GM18498 (cell line): ENCODE results near the gene MORC1.
"Not testable (repeated sequence)": the region's sequence is repeated elsewhere in the genome, so short reads cannot be mapped to it uniquely, and the experiment has no call there.

Experiments used
- ATAC-seq: cut with Tn5 transposase; IDR thresholded peaks from one replicate; pipeline ENCODE4 v1.9.1; 2021; ENCODE audit warnings: mild to moderate bottlenecking, moderate library complexity; ENCODE audit not compliant: unreplicated experiment

The MORC1 gene, protein sequence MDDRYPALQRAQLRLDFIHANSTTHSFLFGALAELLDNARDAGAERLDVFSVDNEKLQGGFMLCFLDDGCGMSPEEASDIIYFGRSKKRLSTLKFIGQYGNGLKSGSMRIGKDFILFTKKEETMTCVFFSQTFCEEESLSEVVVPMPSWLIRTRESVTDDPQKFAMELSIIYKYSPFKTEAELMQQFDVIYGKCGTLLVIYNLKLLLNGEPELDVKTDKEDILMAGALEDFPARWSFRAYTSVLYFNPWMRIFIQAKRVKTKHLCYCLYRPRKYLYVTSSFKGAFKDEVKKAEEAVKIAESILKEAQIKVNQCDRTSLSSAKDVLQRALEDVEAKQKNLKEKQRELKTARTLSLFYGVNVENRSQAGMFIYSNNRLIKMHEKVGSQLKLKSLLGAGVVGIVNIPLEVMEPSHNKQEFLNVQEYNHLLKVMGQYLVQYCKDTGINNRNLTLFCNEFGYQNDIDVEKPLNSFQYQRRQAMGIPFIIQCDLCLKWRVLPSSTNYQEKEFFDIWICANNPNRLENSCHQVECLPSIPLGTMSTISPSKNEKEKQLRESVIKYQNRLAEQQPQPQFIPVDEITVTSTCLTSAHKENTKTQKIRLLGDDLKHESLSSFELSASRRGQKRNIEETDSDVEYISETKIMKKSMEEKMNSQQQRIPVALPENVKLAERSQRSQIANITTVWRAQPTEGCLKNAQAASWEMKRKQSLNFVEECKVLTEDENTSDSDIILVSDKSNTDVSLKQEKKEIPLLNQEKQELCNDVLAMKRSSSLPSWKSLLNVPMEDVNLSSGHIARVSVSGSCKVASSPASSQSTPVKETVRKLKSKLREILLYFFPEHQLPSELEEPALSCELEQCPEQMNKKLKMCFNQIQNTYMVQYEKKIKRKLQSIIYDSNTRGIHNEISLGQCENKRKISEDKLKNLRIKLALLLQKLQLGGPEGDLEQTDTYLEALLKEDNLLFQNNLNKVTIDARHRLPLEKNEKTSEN

DNA sequence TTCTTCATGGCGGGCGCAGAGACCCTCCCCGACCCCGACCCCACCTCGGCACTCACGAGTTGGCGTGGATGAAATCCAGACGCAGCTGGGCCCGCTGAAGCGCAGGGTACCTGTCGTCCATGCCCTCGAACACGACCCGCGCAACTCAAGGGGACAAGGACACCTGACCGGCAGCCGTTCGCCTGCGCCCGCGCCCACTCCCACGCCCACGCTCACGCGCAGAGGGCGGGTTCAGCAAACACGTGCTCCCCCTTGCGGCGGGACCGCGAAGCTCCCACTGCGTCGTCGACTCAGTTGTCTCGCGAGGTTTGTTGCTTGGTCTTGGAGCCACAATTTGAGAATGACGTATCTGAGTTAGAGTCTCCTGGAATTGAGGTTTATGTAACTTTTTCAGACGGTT lies at the start of gene MORC1:
MORC1 (minus strand) TSS at position 196 of the 400 bp plus-strand sequence; CDS start at position 121, 75 bp downstream.
- ATAC-seq: no peak

DNA sequence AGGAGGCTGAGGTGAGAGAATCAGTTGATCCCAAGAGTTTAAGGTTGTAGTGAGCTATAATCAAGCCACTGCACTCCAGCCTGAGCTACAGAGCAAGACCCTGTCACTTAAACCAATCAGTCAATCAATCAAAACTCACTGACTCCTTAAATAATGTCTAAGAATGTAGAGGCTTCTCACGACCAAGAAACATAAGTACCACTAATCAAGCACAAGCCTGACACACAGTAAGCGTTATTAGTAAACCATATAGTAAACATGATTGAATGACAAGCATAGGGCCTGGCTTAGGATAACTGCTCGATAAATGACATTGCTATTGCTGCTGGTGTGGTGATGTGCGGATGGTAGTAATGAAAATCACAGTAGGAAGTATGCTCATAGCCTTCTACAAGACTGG lies 48.0 kb upstream of the MORC1 start:
- no peak for ATAC-seq

- no peak for ATAC-seq
Measured at GRCh38 chr3:109161487-109162123, 43.7 kb upstream of the MORC1 start.

DNA sequence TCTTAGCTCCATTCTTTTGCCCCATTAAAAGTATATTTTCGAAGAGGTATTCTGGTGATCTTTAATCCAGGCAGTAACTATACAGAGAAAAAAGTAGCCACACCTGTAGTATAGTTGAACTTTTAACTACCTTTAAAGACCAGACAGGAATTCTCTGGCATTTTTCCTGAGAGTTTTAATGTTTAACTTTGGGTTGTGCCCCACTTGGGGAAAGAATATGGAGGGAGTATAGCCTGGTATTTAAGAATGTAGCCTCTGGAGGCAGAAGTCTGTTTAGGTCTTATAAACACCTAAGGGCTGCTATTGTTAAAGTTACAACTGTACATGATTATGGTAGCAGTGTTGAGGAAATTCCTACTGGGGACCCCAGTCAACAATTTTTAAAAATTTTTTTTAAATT lies 37.9 kb upstream of the MORC1 start:
- ATAC-seq: no peak

DNA sequence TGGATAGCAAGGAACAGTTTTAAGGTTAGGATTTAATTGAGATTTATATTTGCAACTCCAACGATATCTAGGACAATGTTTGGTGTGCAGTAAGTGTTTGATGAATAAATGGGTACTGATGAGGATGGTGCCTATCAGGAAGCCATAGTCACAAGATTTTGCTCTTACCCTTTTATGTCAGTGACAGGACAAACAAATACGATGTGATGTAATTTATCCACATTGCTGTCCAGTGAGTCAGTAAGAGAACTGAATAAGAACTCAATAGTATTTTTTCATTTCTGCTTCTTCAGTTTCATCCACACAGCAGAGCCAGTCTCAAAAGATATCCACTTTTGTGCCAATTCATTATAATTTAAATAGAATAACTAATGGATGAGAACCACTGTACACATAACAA lies 37.0 kb upstream of the MORC1 start:
- no peak for ATAC-seq

GRCh38 chr3:109152320-109152719 lies 34.4 kb upstream of the MORC1 start:
- no peak for ATAC-seq

DNA sequence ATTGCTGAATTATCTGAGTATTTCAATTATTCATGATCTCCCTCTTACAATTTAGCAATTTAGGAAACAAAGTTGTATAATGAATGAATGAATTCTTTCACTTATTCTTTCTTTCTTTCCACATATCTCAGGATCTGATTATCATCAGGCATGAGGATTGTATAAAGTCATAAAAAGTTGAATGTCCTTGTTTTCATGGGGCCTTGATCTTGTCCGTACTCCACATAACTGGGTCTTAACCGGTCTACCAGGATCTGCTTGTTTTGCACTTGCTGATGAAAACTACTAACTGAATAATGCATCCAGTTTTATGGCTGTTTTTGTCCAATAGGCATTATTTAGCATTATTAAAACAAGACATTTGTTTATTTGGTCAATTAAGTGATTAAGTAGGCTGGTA lies 31.1 kb upstream of the MORC1 start:
- no peak for ATAC-seq

- ATAC-seq: no peak
Measured at GRCh38 chr3:109143646-109144045, 25.7 kb upstream of the MORC1 start.

GRCh38 chr3:109140318-109140717 lies 22.4 kb upstream of the MORC1 start:
- ATAC-seq: no peak

GRCh38 chr3:109137761-109138160 lies 19.8 kb upstream of the MORC1 start:
- no peak for ATAC-seq

- no peak for ATAC-seq
Measured at GRCh38 chr3:109136523-109136922, 18.6 kb upstream of the MORC1 start, which contains the start of gene C3orf85. Gene C3orf85 (plus strand): TSS chr3:109136719. CDS start chr3:109136848, 129 bp downstream.

GRCh38 chr3:109133474-109133816 lies 15.5 kb upstream of the MORC1 start:
- ATAC-seq: not testable (repeated sequence)

DNA sequence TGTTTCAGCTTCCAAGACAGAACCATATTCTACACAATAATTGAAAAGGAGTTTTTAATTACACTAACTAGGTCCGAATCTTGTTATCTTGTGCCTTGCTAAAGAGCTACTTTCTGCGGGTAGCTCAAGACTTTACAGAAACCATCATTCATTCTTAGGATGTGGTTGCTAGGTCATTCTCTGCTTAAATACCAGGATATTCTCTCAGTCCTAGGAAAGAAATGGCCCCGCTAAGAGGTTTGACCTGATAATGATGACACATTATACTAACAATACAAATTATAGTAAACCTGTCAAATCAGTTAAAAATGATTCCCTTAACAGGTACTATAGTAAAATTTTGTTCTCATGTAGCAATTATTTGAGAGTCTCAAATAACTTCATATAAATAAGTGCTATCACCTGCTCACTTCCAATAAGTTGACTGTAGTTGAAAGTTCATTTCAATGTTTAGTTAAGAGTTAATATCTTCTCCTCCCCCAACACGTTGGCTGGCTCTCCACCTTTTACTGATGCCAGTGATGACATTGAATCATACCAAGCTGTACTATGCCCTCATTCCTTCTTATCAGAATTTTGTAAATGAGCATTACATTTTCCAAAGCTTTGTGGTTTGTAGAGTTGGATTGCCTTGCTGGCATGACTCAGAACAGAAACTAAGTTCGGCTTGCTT lies 15.0 kb upstream of the MORC1 start:
- no peak for ATAC-seq

GRCh38 chr3:109131276-109131675 lies 13.3 kb upstream of the MORC1 start:
- no peak for ATAC-seq

DNA sequence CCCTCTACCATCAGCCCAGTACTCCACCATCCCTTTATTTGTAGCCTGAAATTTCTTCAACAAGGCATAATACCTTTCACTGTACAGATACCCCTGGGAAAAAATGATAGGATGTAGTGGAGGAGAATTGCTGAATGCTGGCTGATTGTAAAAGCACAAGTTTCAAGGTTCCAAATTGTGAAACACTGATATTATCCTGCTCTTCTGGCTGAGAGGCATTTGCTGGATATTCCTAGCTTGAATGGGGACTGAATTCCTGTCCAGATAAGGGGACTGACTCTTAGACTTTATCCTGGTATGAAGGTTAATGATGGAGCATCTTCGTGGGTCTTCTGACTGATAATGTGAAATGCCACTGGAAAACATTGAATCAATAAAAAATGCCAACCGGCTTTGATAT lies 9.6 kb upstream of the MORC1 start:
- no peak for ATAC-seq

GRCh38 chr3:109125902-109126301 lies 8.0 kb upstream of the MORC1 start:
- ATAC-seq: no peak

DNA sequence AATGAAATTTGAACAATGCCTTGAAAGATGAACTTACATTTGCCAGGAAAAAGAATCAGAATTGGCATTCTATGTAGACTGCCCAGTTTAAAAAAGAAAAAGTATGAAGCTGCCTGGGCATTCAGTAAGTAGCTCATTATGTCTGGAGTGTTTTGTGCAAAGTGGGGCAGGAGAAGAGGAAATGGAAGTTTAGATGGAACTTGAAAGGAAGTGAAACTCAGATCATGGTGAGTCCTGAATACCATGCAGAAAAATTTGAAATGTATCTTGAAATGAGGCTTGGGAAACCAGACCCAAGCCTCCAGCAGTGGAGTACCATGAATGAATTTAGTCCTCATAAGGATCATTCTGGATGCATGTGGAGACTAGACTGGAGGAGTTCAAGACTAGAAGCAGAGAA lies 4.8 kb upstream of the MORC1 start:
- no peak for ATAC-seq

DNA sequence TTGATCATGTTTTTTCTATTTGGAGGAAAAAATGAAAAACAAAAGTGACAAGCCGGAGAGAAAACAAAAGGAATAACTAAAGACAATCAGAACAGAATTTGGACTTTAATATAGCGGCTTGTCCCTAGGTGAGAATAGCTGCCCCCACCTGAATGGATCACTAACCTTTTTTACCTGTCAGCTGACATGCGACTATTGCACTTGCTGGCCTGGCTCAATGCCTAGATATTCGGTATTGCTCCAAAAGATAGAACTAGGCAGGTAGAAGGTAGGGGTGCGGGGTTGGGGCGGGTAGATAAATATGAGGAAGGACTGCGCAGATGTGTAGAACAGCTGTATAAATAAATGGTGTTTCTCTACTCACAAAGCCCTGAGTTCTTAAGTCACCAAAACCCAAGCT lies 650 bp upstream of the MORC1 start:
- no peak for ATAC-seq

DNA sequence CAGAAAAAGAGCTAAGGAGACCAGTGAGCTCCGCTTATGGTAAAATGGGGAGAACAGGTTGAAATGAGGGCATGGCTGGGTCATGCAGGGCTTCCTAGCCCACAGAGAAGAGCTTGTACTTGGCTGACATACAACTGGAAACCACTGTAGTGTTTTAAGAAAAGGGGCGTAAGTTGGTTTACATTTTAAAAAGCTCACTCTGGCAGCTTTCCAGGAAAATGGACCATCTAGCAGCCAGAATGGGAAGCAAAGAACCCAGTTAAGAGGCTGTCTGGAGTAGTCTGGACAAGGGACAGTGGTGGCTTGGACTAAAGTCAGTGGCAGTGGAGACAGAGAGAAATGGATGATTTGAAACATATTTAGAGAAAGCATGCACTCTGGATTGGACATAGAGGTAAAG lies 1.9 kb downstream of the MORC1 start:
- no peak for ATAC-seq

DNA sequence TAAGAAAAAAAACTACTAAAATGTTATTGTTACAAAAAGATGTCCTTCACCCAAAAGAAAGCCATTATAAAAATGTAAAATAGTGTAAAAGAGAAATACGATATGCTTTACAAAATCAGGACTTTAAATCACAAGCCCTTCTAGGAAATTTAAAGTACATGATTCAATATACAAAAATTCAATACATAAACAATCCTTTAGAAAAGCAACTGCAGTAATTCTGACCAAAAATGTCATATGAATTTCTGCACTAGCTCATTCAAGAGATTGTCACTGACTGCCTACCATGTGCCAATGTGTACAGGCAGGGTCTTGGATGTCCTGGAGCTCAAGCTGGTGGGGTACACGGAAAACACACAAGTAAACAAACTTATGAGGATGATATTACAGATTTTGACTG lies 2.5 kb downstream of the MORC1 start:
- ATAC-seq: no peak

DNA sequence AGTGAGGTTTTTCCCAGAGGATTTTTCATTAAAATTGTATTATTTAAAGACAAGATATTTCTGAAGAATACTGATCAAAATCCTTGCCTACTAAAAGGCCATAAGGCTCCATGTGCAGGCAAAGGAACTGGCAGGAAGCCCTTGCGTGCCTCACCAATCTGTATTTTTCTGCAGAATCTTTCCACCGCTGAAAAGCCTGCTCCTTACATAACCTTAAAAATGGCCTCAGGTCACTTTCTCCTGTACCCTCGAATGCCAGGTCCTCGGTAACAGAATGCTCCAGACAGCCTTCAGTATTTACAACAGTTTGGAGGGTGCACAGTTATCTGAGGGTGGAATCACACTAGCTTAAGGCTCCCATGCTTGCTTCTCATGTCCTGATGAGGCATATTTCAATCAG lies 3.2 kb downstream of the MORC1 start:
- ATAC-seq: no peak
